GM21381 (cell line): ENCODE measurements around the gene ATP9B.

ENCODE experiments used
- ATAC-seq: cut with Tn5 transposase; IDR thresholded peaks from one replicate; pipeline ENCODE4 v1.9.1; 2021; ENCODE audit warnings: mild to moderate bottlenecking, moderate library complexity; ENCODE audit not compliant: unreplicated experiment

ATP9B gene

GRCh38 chr18:79195716-79196683 is 126.8 kb downstream of the ATP9B start:
- no peak for ATAC-seq

- no peak for ATAC-seq
These were observed 128.3 kb downstream of the ATP9B start for GRCh38 chr18:79197531-79197930.

GRCh38 chr18:79199691-79200374 is 130.6 kb downstream of the ATP9B start:
- no peak for ATAC-seq

GRCh38 chr18:79200546-79201268 is 131.5 kb downstream of the ATP9B start:
- ATAC-seq, result no peak

GRCh38 chr18:79203017-79203605 is 133.9 kb downstream of the ATP9B start:
- ATAC-seq, result no peak

- no peak for ATAC-seq
These were observed 136.0 kb downstream of the ATP9B start for GRCh38 chr18:79204889-79205807.

GRCh38 chr18:79206444-79206843 is 137.2 kb downstream of the ATP9B start:
- no peak for ATAC-seq

GRCh38 chr18:79208906-79209305 is 139.7 kb downstream of the ATP9B start:
- no peak for ATAC-seq

- no peak for ATAC-seq
These were observed 141.1 kb downstream of the ATP9B start for GRCh38 chr18:79210002-79210910.

- no peak for ATAC-seq
These were observed 142.7 kb downstream of the ATP9B start for GRCh38 chr18:79211844-79212243.

- ATAC-seq, result no peak
These were observed 144.9 kb downstream of the ATP9B start for GRCh38 chr18:79214056-79214455.

- ATAC-seq, result no peak
These were observed 147.0 kb downstream of the ATP9B start for GRCh38 chr18:79216176-79216575.

GRCh38 chr18:79217979-79218604 is 148.9 kb downstream of the ATP9B start:
- ATAC-seq, result no peak

- ATAC-seq, result no peak
These were observed 149.5 kb downstream of the ATP9B start for GRCh38 chr18:79218605-79219190.

GRCh38 chr18:79221136-79221535 is 151.9 kb downstream of the ATP9B start:
- ATAC-seq, result no peak

GRCh38 chr18:79222790-79223189 is 153.6 kb downstream of the ATP9B start:
- ATAC-seq, result no peak

- peak; percentile 49 for ATAC-seq
These were observed 154.2 kb downstream of the ATP9B start for GRCh38 chr18:79223431-79223830.

- no peak for ATAC-seq
These were observed 155.2 kb downstream of the ATP9B start for GRCh38 chr18:79224381-79224780.
